Fibroblast of the aortic adventitia (primary cell): ENCODE measurements around the gene HDAC8. TPM values are rescaled to one million over a fixed set of nuclear protein-coding genes. Genes with fewer than 3 reads are reported as not detected.
A peak's percentile ranks its signal among the peaks of the same experiment; 100 is the strongest.
"Not testable (repeated sequence)": the region's sequence is repeated elsewhere in the genome, so short reads cannot be mapped to it uniquely, and the experiment has no call there.

Experiments
- DNase-seq: peaks from one replicate; pipeline ENCODE4 v3.0.0-alpha.2; 2010; ENCODE audit warnings: low read depth
- H3K4me3 ChIP-seq: 2 replicates; pipeline ENCODE4 v1.5.1; 2011; ENCODE audit warnings: low read depth, mild to moderate bottlenecking, control low read depth, low read length, moderate library complexity
- total RNA-seq: library from RNA; depleted of rRNA; stranded (reverse); fragments of >200 nt; gene quantifications from 2 replicates; pipeline ENCODE4 v1.2.3, GENCODE V29; 2012; ENCODE audit warnings: low replicate concordance
- TF ChIP-seq, protein P1 (sequence below): IDR thresholded peaks from 2 replicates; pipeline ENCODE4 v1.5.1; 2011; ENCODE audit warnings: mild to moderate bottlenecking, low read length, control low read depth, inconsistent platforms; ENCODE audit not compliant: insufficient read depth

HDAC8 gene
- total RNA-seq, 1 donor = 18.9 TPM

DNA sequence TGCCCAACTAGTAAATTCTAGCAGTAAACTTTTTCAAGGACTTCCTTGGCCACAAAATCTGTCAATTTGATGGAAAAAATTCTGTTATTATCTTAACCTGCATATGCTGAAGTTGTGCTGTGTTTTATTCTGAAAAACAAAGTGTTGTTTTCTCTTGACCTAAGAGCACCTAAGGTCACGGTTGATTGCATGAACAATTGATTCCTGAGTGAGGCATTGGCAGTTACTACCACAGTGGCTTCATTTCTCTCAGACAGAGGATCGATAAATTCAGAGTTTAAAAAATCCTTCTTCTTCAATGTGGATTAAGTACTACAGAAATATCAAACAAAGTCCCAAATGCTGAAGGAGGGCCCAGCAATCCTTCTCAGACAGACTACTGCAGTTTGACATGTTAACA lies 6.2 kb downstream of the HDAC8 start:
- DNase-seq = no peak
- H3K4me3 ChIP-seq = no peak overlapping the region
- TF ChIP-seq, protein P1, sequence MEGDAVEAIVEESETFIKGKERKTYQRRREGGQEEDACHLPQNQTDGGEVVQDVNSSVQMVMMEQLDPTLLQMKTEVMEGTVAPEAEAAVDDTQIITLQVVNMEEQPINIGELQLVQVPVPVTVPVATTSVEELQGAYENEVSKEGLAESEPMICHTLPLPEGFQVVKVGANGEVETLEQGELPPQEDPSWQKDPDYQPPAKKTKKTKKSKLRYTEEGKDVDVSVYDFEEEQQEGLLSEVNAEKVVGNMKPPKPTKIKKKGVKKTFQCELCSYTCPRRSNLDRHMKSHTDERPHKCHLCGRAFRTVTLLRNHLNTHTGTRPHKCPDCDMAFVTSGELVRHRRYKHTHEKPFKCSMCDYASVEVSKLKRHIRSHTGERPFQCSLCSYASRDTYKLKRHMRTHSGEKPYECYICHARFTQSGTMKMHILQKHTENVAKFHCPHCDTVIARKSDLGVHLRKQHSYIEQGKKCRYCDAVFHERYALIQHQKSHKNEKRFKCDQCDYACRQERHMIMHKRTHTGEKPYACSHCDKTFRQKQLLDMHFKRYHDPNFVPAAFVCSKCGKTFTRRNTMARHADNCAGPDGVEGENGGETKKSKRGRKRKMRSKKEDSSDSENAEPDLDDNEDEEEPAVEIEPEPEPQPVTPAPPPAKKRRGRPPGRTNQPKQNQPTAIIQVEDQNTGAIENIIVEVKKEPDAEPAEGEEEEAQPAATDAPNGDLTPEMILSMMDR = no peak

DNA sequence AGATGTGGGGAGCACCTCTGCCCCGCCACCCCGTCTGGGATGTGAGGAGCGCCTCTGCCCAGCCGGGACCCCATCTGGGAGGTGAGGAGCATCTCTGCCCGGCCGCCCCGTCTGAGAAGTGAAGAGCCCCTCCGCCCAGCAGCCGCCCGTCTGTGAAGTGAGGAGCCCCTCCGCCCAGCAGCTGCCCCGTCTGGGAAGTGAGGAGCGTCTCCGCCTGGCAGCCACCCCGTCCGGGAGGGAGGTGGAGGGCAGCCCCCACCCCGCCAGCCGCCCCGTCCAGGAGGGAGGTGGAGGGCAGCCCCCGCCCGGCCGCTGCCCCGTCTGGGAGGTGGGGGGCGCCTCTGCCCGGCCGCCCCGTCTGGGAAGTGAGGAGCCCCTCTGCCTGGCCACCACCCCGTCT lies 13.0 kb downstream of the HDAC8 start:
- H3K4me3 ChIP-seq, DNase-seq: not testable (repeated sequence)

DNA sequence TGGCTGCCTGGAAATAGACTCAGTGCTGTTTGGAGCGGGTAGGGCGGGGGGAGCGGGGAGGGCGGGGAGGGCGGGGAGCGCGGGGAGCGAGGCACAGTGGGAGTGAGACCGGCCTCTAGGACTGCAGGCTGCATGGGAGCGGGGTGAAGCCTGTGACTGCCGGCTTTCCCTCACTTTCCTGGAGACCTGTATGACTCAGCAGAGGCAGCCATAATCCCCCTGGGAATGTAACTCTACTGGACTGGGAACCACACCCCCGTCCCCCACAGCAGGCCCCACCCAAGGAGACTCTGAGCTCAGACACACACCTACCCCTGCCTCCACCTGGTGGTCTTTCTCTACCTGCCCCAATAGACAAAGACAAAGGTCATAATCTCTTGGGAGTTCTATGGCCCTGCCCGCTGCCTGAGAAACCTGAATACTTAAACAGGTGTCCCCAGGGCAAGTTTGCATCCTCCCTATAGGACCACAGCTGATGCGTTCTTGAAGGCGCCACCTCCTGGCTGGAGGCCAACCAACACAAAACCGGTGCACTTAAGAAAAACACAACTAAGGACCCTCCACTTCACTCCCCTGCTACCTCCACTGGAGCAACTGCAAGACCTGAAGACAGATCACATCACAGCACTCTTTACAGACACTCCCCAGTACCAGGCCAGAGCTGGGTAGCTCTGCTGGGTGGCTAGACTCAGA lies 18.0 kb downstream of the HDAC8 start:
- TF ChIP-seq, protein P1 = no peak
- DNase-seq = no peak
- no peak overlapping the region for H3K4me3 ChIP-seq

DNA sequence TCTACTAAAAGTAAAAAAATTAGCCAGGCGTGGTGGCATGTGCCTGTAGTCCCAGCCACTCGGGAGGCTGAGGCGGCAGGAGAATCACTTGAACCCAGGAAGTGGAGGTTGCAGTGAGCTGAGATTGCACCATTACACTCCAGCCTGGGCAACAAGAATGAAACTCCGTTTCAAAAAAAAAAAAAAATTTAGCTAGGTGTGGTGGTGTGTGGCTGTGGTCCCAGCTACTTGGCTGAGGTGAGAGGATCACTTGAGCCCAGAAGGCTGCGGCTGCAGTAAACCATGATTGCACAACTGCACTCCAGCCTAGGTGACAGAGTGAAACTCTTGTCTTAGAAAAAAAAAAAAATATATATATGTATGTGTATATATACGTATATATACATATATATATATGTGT lies 20.2 kb downstream of the HDAC8 start:
- DNase-seq, H3K4me3 ChIP-seq: not testable (repeated sequence)

DNA sequence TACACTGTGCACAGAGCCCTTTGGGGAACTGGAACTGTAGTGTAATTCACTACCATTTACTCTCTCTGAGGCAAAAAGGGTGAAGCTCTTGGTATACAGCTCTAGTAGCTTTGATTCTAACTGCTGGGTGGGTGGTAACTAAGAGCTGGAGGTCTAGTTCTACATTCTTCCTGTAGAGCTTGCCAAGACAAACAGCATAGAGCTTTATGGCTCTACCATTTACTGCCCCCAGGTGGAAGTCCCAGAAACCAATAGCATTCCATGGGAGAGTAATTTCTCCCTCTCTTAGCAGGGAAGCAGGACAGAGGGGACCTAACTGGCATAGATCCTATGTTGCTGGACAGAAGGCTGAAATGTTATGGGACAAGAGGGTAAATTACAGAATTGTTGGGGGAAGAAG lies 26.7 kb downstream of the HDAC8 start:
- DNase-seq = no peak
- H3K4me3 ChIP-seq = no peak overlapping the region
- TF ChIP-seq, protein P1 = no peak

DNA sequence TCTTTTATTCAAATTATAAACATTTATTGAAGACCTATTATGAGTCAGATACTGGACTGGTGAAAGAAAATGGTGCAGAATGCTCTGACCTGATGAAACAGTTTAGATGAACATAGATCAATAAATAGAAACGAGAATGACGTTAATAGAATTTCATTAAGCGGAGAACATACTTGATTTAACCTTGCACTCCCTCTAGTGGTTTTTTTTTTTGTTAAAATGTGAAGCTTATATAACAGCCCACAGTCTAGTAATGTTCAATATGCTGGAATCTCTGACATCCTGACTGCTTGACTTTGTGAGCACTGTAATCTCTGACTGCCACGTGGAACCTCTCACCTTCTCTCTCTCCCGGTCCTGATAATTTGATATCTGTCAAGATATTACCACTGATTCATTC lies 32.3 kb downstream of the HDAC8 start:
- DNase-seq = peak; percentile 65
- TF ChIP-seq, protein P1 = peak; percentile 34
- H3K4me3 ChIP-seq = no peak overlapping the region

DNA sequence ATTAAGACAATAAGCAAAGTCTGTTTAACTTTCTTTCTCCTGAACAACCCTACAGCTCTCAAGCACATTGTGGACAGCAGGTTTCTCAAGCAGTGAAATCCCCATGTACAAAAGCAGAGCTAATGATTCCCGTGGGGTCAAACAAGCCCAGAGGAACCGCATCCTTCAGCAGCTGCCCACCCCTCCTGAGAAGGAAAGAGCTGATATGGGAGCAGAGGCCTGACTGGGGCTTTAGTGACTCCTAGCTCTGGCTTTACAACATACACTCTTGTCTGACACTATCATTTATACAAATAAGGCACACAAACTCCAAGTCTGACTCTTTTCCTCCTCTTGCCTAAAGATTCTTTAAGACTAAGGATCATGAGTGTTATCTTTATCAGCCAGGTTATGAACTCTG lies 32.8 kb downstream of the HDAC8 start:
- peak; percentile 7 for DNase-seq
- H3K4me3 ChIP-seq = no peak overlapping the region
- TF ChIP-seq, protein P1 = no peak

DNA sequence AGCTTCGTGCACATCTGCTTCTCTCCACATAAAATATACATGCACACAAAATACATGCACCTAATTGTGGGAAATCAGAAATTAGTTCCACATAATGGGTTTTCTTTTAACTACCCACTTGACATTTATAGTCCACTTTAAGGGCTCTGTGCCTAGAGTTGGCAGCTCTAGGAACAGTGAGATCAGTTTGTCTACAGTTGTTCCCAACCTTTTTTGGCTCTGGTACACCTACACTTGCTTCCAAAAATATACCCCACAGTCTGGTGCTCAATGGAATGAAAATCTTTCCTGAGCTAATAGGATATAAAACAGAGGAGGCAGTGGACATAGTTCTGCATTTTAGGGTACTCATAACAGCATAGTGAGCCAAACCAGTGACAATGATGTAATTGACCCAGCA lies 36.1 kb downstream of the HDAC8 start:
- H3K4me3 ChIP-seq = no peak overlapping the region
- DNase-seq = peak; percentile 25
- TF ChIP-seq, protein P1 = no peak
